Panc1 (cell line): ENCODE measurements around the gene SERGEF.

Experiments
- CTCF ChIP-seq: fragments of 450-650 bp; IDR thresholded peaks from 2 replicates; pipeline ENCODE4 v1.5.1; 2017; ENCODE audit warnings: mild to moderate bottlenecking
- POLR2AphosphoS5 ChIP-seq: IDR thresholded peaks from 2 replicates; pipeline ENCODE4 v1.6.1; 2012; ENCODE audit warnings: mild to moderate bottlenecking, low read depth, low read length, moderate library complexity
- TCF7L2 ChIP-seq: IDR thresholded peaks from 2 replicates; pipeline ENCODE4 v1.6.1; 2011; ENCODE audit warnings: mild to moderate bottlenecking, low read depth, low read length, inconsistent platforms

- peak; percentile 87 for TF ChIP-seq CTCF
- no peak for TF ChIP-seq TCF7L2
- TF ChIP-seq POLR2AphosphoS5, result no peak
Observed at GRCh38 chr11:17978553-17979287, 34.1 kb downstream of the SERGEF start.
